GM21360 (cell line): ENCODE measurements around the gene OGA.
"Not testable (repeated sequence)": the region's sequence is repeated elsewhere in the genome, so short reads cannot be mapped to it uniquely, and the experiment has no call there.

ENCODE experiments used
- ATAC-seq: cut with Tn5 transposase; IDR thresholded peaks from one replicate; pipeline ENCODE4 v1.9.1; 2021; ENCODE audit warnings: mild to moderate bottlenecking, moderate library complexity; ENCODE audit not compliant: unreplicated experiment

OGA gene

GRCh38 chr10:101807158-101807557 is 11.1 kb downstream of the OGA start:
- no peak for ATAC-seq

DNA sequence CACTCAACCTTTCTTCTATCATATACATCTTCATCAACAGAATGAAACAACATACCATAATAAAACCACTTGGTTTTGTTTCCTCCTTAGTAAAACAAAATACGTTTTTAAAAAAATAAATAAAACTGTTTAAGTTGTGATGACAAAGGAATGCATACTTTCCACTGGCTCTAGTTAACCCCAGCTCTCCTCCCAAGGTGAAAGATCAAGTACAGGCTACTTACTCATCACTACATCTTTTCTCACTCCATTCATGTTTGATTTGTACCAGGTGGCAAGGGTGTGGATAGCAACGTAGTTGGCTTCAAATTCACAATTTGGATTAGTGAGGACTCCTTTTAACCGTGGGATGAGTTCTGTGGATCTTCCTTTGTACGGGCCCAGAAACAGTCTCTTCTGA is 14.7 kb downstream of the OGA start:
- no peak for ATAC-seq

- ATAC-seq, result no peak
Measured at GRCh38 chr10:101797403-101798059, 20.7 kb downstream of the OGA start.

GRCh38 chr10:101793526-101793925 is 24.7 kb downstream of the OGA start:
- ATAC-seq, result no peak

- no peak for ATAC-seq
Measured at GRCh38 chr10:101789686-101790085, 28.6 kb downstream of the OGA start.

DNA sequence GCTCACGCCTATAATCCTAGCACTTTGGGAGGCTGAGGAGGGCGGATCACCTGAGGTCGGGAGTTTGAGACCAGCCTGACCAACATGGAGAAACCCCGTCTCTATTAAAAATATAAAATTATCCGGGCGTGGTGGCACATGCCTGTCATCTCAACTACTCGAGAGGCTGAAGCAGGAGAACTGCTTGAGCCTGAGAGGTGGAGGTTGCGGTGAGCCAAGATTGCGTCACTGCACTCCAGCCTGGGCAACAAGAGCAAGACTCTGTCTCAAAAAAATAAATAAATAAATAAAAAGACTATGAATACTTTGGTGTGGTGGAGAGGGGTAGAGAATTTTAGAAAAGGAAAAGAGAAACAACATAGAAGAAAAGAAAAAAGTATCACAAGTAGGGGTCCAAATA is 29.0 kb downstream of the OGA start:
- not testable (repeated sequence) for ATAC-seq

- no peak for ATAC-seq
Measured at GRCh38 chr10:101785801-101786200, 32.4 kb downstream of the OGA start.

GRCh38 chr10:101784558-101784957 is 33.7 kb downstream of the OGA start:
- no peak for ATAC-seq

- ATAC-seq, result no peak
Measured at GRCh38 chr10:101783736-101784118, 34.5 kb downstream of the OGA start.

DNA sequence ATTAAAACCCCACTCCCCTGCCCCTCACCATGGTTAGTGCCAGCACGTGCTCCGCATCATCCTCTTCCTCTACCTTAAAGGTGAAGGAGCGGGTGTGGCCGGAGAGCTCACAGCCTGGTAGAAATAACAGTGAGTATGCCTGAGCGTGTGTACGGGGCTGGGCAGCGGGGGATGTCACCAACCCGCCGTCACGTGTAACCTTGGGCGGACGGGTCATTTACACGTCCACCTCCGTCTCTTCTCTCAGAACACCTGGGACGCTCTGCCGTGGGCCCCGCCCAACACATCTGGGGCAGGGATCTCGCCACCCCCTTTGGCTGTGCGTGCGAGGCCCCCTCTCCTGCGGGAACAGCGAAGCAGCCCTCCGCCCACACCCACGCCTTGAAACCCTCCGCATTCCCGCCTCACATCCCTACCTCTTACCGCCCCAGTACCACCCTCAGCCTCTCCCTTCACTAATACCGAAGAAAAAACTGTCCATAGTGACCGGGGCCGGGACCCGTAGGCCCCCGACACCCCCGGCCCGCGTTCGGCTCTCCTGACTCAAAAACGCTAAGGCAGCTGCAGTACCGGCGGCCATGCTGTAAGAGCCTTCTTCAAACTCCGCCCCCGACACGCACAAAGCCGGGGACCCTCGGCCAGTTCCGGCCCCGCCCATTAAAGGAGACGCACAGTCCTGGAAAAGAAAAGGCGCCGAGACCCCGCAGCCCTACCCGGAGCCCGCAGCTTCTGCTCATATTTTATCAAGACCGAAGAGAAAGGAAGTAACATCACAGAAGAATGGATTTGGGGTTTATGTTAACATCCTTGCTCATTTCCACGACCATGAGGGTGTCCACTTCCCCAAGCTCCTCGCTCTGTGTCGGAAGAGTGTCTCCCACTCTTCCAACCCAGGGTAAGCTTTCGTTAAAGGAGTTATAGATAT is 35.2 kb downstream of the OGA start, which contains the start of gene NPM3:
Gene NPM3 (minus strand): TSS at position 636 of the 925 bp plus-strand sequence. CDS start 56 bp downstream, at position 580.
- peak; percentile 42 for ATAC-seq

GRCh38 chr10:101781984-101782810 is 36.0 kb downstream of the OGA start:
- ATAC-seq, result no peak

DNA sequence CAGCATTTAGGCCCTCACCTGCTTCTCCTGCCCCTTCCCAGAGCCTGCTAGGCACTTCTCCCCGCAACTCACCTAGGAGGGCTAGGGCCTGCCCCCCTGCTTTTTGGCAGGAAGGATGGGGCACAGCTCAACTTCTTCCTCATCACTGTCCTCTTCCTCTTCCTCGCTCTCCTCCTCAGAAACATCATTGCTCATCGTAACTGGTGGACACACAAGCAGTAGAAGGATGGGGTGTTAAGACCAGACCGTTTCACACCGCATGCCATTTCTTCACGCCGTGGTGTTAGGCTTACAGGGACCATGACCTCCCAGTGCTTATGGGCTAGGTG is 36.6 kb downstream of the OGA start:
- ATAC-seq, result no peak

- no peak for ATAC-seq
Measured at GRCh38 chr10:101780818-101781654, 37.2 kb downstream of the OGA start.

DNA sequence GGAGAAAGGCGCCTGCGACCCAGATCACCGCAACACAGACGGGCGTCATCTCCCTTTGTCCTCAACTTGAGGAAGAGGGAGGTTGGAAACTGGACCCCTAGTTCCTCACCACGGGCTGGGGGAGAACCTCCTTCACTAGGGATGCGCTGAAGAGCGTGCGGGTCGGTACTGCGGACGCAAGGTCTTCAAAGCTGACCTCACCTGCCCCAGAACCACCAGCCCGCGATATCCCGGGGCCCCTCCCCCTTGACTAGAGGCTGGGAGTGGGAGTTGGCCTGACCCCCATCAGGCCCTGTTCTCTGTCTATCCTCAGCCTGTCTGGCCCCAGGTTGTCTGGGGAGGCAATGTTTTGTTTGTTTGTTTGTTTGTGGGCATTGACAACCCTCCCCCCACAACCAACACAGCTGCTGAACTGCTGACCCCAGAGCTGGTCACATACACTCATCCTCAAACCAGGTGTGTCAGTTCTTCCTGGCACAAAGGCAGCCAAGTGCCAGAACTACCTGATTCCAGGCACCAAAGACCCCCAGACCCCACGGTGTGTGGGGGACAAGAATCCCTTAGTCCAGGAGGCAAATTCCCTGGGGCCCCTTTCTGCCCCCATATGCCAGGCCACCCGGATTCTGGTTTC is 37.9 kb downstream of the OGA start:
- no peak for ATAC-seq

DNA sequence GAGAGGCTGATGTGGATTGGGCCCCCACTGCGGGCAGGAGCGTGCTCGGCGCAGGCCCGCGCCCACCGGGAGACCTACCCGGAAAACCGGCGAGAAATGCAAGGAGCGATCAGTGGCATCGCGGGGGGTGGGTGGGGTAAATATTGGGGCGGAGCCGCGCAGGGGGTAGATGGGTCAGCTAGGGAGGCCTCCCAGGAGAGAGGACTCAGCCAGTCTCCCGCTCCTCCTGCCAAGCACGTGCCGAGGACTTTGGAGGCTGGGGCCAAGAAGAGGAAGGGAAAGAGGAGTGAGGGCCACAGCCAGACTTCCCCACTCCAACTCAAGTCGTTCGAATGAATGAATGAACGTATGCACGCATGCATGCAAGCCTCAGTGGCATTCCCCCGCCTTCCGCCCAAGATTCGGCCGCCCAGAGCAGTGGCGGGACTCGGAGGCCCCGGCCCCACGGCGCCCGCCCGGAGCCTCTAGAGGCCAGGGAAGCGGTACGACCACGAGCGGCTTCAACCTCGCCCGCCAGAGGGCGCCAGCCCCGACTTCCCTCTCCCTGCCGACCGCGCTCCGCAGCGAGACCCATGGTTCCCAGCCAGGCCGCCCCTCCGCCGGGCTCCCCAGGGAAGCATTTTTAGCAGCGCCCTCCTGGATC is 38.6 kb downstream of the OGA start:
- ATAC-seq, result no peak

GRCh38 chr10:101778781-101779543 is 39.3 kb downstream of the OGA start:
- ATAC-seq, result no peak

DNA sequence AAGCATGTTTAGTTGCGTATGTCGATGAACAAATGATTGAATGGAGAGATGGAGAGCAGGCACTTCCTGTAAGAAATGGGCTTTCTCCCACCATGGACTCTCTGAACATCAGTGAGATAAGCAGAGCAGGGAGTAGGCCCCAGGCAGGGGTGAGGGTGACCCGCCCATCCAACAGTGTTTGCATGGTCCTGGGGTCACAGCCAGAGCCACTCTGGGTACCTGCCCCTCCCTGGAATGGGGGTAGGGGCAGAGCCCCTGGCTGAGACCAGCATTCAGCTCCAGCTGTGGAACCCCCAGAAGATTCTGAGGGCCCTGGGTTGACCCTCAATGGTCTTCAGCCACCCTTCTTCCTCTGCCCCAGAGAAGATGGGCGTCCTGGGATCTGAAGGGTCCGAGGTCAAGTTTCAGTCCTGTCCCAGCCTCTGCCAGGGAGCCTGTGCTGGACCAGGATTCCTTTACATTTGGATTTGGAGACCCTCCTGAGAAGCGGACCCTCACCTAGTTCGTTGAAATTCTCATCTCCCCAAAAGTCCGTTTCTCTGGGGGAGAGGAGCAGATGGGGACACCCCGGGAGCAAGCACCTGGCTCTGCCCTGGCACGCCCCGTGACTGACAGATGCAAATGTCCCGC is 40.0 kb downstream of the OGA start:
- ATAC-seq, result no peak

- no peak for ATAC-seq
Measured at GRCh38 chr10:101777619-101778145, 40.6 kb downstream of the OGA start.
